Panc1 (cell line): ENCODE results near the gene MSTN. TPM values are rescaled to one million over a fixed set of nuclear protein-coding genes. Genes with fewer than 3 reads are reported as not detected.

Experiments
- ATAC-seq: fragments of 200-7000 bp; cut with Tn5 transposase; 2 replicates; pipeline ENCODE4 v1.9.1; 2020; ENCODE audit warnings: mild to moderate bottlenecking, moderate library complexity
- BruUV-seq: library from RNA; stranded (reverse); fragments of 400-500 nt; replicated peaks from 2 replicates; lab custom pipeline; 2021; lab: Mats Ljungman, UMichigan
- CTCF ChIA-PET: fragments of 300-600 bp; sonication (Branson Sonifier 250); formaldehyde crosslinking; loops from one replicate; lab custom pipeline; 2022; ENCODE audit warnings: antibody characterized with exemption; lab: Charles Lee
- POLR2A ChIA-PET: fragments of 300-600 bp; sonication (Branson Sonifier 250); formaldehyde crosslinking; loops from one replicate; lab custom pipeline; 2022; ENCODE audit warnings: antibody characterized with exemption; lab: Charles Lee
- DNase-seq: peaks from one replicate; pipeline ENCODE4 v3.0.0-alpha.2; 2010; ENCODE audit warnings: low read depth, low spot score
- H3K27ac ChIP-seq: 2 replicates; pipeline ENCODE4 v1.5.1; 2011; ENCODE audit warnings: mild to moderate bottlenecking, low read length, inconsistent platforms
- H3K27me3 ChIP-seq: fragments of 200-500 bp; sonication (Bioruptor generic); 2 replicates; pipeline ENCODE4 v1.6.0; 2014; ENCODE audit warnings: low read length, inconsistent platforms; ENCODE audit not compliant: control insufficient read depth, insufficient read depth
- H3K36me3 ChIP-seq: fragments of 200-500 bp; sonication (Bioruptor generic); 2 replicates; pipeline ENCODE4 v1.5.1; 2014; ENCODE audit warnings: inconsistent platforms, mild to moderate bottlenecking, low read length, moderate library complexity; ENCODE audit not compliant: control insufficient read depth, insufficient read depth
- H3K4me1 ChIP-seq: 2 replicates; pipeline ENCODE4 v1.5.1; 2011; ENCODE audit warnings: inconsistent platforms, mild to moderate bottlenecking, low read length, moderate library complexity; ENCODE audit not compliant: control insufficient read depth, insufficient read depth
- H3K4me3 ChIP-seq, 2 experiments: 2 replicates each; pipeline ENCODE4 v1.5.1; 2011 to 2012; ENCODE audit warnings: low read depth in 2 of 2, low read length in 2 of 2, mild to moderate bottlenecking in 2 of 2, inconsistent platforms in 1 of 2, moderate library complexity in 1 of 2
- H3K9me3 ChIP-seq: fragments of 200-500 bp; sonication (Bioruptor generic); 2 replicates; pipeline ENCODE4 v1.5.1; 2014; ENCODE audit warnings: low read depth, mild to moderate bottlenecking, inconsistent platforms, low read length, moderate library complexity; ENCODE audit not compliant: control insufficient read depth, insufficient read depth
- POLR2AphosphoS5 ChIP-seq: IDR thresholded peaks from 2 replicates; pipeline ENCODE4 v1.6.1; 2012; ENCODE audit warnings: mild to moderate bottlenecking, low read depth, low read length, moderate library complexity
- SIN3A ChIP-seq: IDR thresholded peaks from 2 replicates; pipeline ENCODE4 v1.6.1; 2012; ENCODE audit warnings: low read depth, mild to moderate bottlenecking, low read length, moderate library complexity, borderline replicate concordance; ENCODE audit not compliant: insufficient read depth
- TCF7L2 ChIP-seq: IDR thresholded peaks from 2 replicates; pipeline ENCODE4 v1.6.1; 2011; ENCODE audit warnings: mild to moderate bottlenecking, low read depth, low read length, inconsistent platforms
- in situ Hi-C: cut with HindIII; loops from 2 replicates; pipeline ENCODE4 v1.10.0; 2016; ENCODE audit warnings: low sequenced_read_pairs, low pct_unique_long_range_greater_than_20kb
- intact Hi-C: fragments of 100-400 bp; cut with micrococcal nuclease; formaldehyde crosslinking; loops from one replicate; pipeline ENCODE4 v1.10.0; 2022; ENCODE audit not compliant: unreplicated experiment
- total RNA-seq: library from RNA; stranded (reverse); gene quantifications from one replicate; pipeline ENCODE4 v1.2.1, GENCODE V29; 2021; ENCODE audit not compliant: unreplicated experiment
- TF ChIP-seq, protein P1 (sequence below): fragments of 450-650 bp; IDR thresholded peaks from 2 replicates; pipeline ENCODE4 v1.5.1; 2017; ENCODE audit warnings: mild to moderate bottlenecking
- TF ChIP-seq, protein P2 (sequence below), 2 experiments: IDR thresholded peaks; 2 replicates each; pipeline ENCODE4 v1.6.1; 2011 to 2012; ENCODE audit warnings: low read depth in 2 of 2, control low read depth in 1 of 2, low read length in 1 of 2, mild to moderate bottlenecking in 1 of 2, moderate library complexity in 1 of 2; ENCODE audit not compliant: insufficient read depth in 1 of 2

The MSTN gene
- total RNA-seq, 1 experiment from 2014 or later: not detected

DNA sequence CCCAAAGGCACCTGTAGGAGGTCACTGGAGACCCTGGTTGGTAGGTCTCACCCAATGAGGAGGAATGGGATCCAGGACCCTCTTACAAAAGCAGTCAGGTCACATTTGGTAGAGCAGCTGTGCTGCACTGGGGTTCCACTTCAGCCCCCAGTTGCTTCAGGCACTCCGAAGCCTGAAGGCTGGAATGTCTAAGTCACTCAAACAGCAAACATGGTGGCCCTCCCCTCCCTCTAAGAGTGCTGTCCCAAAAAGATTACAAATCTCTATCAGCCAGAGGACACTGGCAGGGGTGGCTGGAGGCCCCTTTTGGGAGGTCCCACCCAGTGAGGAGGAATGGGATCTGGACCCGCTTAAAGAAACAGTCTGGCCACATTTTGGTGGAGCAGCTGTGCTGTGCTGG lies 17.7 kb downstream of the MSTN start:
- intact Hi-C loops (no loop called here), in situ Hi-C loops (no loop called here)
- H3K4me1 ChIP-seq: no peaks in the 10 kb centered on the region
- TF ChIP-seq, protein P1, sequence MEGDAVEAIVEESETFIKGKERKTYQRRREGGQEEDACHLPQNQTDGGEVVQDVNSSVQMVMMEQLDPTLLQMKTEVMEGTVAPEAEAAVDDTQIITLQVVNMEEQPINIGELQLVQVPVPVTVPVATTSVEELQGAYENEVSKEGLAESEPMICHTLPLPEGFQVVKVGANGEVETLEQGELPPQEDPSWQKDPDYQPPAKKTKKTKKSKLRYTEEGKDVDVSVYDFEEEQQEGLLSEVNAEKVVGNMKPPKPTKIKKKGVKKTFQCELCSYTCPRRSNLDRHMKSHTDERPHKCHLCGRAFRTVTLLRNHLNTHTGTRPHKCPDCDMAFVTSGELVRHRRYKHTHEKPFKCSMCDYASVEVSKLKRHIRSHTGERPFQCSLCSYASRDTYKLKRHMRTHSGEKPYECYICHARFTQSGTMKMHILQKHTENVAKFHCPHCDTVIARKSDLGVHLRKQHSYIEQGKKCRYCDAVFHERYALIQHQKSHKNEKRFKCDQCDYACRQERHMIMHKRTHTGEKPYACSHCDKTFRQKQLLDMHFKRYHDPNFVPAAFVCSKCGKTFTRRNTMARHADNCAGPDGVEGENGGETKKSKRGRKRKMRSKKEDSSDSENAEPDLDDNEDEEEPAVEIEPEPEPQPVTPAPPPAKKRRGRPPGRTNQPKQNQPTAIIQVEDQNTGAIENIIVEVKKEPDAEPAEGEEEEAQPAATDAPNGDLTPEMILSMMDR: no peak
- TF ChIP-seq TCF7L2 (no peak), SIN3A (no peak), POLR2AphosphoS5 (no peak)
- TF ChIP-seq, protein P2, sequence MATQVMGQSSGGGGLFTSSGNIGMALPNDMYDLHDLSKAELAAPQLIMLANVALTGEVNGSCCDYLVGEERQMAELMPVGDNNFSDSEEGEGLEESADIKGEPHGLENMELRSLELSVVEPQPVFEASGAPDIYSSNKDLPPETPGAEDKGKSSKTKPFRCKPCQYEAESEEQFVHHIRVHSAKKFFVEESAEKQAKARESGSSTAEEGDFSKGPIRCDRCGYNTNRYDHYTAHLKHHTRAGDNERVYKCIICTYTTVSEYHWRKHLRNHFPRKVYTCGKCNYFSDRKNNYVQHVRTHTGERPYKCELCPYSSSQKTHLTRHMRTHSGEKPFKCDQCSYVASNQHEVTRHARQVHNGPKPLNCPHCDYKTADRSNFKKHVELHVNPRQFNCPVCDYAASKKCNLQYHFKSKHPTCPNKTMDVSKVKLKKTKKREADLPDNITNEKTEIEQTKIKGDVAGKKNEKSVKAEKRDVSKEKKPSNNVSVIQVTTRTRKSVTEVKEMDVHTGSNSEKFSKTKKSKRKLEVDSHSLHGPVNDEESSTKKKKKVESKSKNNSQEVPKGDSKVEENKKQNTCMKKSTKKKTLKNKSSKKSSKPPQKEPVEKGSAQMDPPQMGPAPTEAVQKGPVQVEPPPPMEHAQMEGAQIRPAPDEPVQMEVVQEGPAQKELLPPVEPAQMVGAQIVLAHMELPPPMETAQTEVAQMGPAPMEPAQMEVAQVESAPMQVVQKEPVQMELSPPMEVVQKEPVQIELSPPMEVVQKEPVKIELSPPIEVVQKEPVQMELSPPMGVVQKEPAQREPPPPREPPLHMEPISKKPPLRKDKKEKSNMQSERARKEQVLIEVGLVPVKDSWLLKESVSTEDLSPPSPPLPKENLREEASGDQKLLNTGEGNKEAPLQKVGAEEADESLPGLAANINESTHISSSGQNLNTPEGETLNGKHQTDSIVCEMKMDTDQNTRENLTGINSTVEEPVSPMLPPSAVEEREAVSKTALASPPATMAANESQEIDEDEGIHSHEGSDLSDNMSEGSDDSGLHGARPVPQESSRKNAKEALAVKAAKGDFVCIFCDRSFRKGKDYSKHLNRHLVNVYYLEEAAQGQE (IDR thresholded peaks at IDR 0.05; ENCODE audit: insufficient read depth in 1 of 2, low read depth in 2 of 2, low read length in 1 of 2): no peak
- BruUV-seq: no TSS peak
- DNase-seq (no peak), ATAC-seq (no peak)
- peaks cover 4% of the 10 kb centered on the region; the same call in 1 of the 2 replicates for H3K27me3 ChIP-seq
- ChIA-PET CTCF (no interaction called here), POLR2A (no interaction called here)
- H3K36me3 ChIP-seq: no peaks in the 10 kb centered on the region
- H3K4me3 ChIP-seq: no peak overlapping the region
- H3K9me3 ChIP-seq: no peaks in the 10 kb centered on the region
- no peak overlapping the region for H3K27ac ChIP-seq

DNA sequence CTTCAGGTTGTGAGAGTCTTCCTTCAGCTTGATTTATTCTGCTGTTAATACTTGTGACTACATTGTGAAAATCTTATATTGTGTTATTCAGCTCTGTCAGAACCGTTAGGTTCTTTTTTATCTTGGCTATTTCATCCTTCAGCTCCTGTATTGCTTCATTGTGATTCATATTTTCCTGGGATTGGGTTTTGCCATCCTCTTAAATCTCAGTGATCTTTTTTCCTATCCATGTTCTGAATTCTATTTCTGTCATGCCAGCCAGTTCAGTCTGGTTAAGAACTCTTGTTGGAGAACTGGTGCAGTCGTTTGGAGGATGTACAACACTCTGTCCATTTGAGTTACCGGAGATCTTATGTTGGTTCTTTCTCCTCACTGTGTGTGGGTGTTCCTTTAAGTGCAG lies 19.1 kb downstream of the MSTN start:
- H3K4me1 ChIP-seq: no peaks in the 10 kb centered on the region
- POLR2A ChIA-PET: no interaction called here
- no peaks in the 10 kb centered on the region for H3K9me3 ChIP-seq
- no peak for DNase-seq
- no TSS peak for BruUV-seq
- no peaks in the 10 kb centered on the region for H3K36me3 ChIP-seq
- no peak overlapping the region for H3K4me3 ChIP-seq
- ATAC-seq: no peak
- CTCF ChIA-PET: no interaction called here
- intact Hi-C loops: no loop called here
- H3K27ac ChIP-seq: no peak overlapping the region
- peaks cover 4% of the 10 kb centered on the region; the same call in 1 of the 2 replicates for H3K27me3 ChIP-seq
- in situ Hi-C loops: no loop called here
- TF ChIP-seq, protein P1: no peak
- no peak for TF ChIP-seq POLR2AphosphoS5
- TF ChIP-seq, protein P2 (IDR thresholded peaks at IDR 0.05; ENCODE audit: insufficient read depth in 1 of 2, low read depth in 2 of 2, low read length in 1 of 2): no peak
- TF ChIP-seq SIN3A: no peak
- no peak for TF ChIP-seq TCF7L2
